SIG-M5 treated with dmso at 0.1 percent for 504 hours (cell line): ENCODE results near the gene AZIN2.
"Not testable (repeated sequence)": the region's sequence is repeated elsewhere in the genome, so short reads cannot be mapped to it uniquely, and the experiment has no call there.

ENCODE experiments used
- DNase-seq: peaks from one replicate; lab custom pipeline; 2025; ENCODE audit not compliant: unreplicated experiment; lab: John Stamatoyannopoulos, UW

Gene AZIN2

GRCh38 chr1:33126411-33127000 lies 45.6 kb downstream of the AZIN2 start:
- no peak for DNase-seq

- peak; percentile 98 for DNase-seq
Observed at GRCh38 chr1:33127001-33127823, 46.3 kb downstream of the AZIN2 start.

GRCh38 chr1:33128781-33129180 lies 47.8 kb downstream of the AZIN2 start:
- no peak for DNase-seq

- peak; percentile 9 for DNase-seq
Observed at GRCh38 chr1:33130297-33130696, 49.3 kb downstream of the AZIN2 start.

- DNase-seq, result no peak
Observed at GRCh38 chr1:33131191-33131590, 50.2 kb downstream of the AZIN2 start.

GRCh38 chr1:33132549-33132948 lies 51.6 kb downstream of the AZIN2 start:
- no peak for DNase-seq

GRCh38 chr1:33133478-33134105 lies 52.6 kb downstream of the AZIN2 start:
- DNase-seq, result no peak

- not testable (repeated sequence) for DNase-seq
Observed at GRCh38 chr1:33136041-33136440, 55.1 kb downstream of the AZIN2 start.

- DNase-seq, result peak; percentile 19
Observed at GRCh38 chr1:33137800-33138199, 56.8 kb downstream of the AZIN2 start.

- DNase-seq, result no peak
Observed at GRCh38 chr1:33140153-33141149, 59.5 kb downstream of the AZIN2 start.

- DNase-seq, result no peak
Observed at GRCh38 chr1:33141216-33141615, 60.3 kb downstream of the AZIN2 start.

GRCh38 chr1:33141781-33142180 lies 60.8 kb downstream of the AZIN2 start:
- no peak for DNase-seq

- no peak for DNase-seq
Observed at GRCh38 chr1:33142483-33143064, 61.6 kb downstream of the AZIN2 start.

GRCh38 chr1:33143176-33143575 lies 62.2 kb downstream of the AZIN2 start:
- no peak for DNase-seq

- DNase-seq, result peak; percentile 20
Observed at GRCh38 chr1:33143698-33144097, 62.7 kb downstream of the AZIN2 start.

GRCh38 chr1:33146003-33146402 lies 65.0 kb downstream of the AZIN2 start:
- DNase-seq, result no peak

GRCh38 chr1:33147275-33147996 lies 66.5 kb downstream of the AZIN2 start:
- no peak for DNase-seq

GRCh38 chr1:33147997-33148314 lies 67.0 kb downstream of the AZIN2 start:
- no peak for DNase-seq

GRCh38 chr1:33148615-33149014 lies 67.7 kb downstream of the AZIN2 start:
- no peak for DNase-seq
